Measurements from ENCODE around the gene TPRN.
A peak's percentile ranks its signal among the peaks of the same experiment; 100 is the strongest.

Gene TPRN

DNA sequence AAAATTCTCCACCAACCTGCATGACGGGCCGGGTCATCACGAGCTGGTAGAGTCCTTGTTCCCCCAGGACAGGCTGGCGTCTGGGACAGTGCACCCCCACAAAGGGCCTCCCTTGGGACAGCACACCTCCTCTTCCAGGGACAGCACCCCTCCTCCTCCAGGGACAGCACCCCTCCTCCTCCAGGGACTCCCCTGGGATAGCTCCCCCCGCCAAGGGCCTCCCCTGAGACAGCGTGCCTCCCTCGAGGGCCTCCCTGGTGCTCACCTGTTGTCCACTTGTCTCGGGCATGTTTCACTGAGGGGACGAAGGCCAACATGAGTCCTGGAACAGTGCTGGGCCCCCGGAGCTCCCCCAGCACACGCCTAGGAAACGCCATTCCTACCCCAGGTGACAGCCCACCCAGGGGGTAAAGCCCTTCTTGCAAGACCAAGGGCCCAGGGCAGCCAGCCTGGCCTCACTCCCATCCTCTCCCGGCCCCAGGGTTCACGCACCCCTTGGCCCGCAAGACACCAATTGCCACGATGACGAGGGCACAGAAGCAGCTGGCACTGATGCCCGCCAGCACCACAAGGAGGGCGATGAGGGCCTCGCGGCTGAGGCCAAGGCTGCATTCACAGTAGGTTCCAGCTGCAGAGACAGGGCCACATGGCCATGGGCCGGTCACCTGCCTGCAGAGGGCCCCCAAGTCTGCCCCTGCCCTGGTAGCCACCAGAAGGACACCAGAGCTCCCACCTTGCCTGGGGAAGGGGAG, 29.2 kb downstream of the TPRN start:
- no peaks in the 10 kb centered on the region for H3K36me3 ChIP-seq
- H3K4me3 ChIP-seq (ENCODE audit: low read depth, low read length) = no peak overlapping the region
- TF ChIP-seq, protein P1, sequence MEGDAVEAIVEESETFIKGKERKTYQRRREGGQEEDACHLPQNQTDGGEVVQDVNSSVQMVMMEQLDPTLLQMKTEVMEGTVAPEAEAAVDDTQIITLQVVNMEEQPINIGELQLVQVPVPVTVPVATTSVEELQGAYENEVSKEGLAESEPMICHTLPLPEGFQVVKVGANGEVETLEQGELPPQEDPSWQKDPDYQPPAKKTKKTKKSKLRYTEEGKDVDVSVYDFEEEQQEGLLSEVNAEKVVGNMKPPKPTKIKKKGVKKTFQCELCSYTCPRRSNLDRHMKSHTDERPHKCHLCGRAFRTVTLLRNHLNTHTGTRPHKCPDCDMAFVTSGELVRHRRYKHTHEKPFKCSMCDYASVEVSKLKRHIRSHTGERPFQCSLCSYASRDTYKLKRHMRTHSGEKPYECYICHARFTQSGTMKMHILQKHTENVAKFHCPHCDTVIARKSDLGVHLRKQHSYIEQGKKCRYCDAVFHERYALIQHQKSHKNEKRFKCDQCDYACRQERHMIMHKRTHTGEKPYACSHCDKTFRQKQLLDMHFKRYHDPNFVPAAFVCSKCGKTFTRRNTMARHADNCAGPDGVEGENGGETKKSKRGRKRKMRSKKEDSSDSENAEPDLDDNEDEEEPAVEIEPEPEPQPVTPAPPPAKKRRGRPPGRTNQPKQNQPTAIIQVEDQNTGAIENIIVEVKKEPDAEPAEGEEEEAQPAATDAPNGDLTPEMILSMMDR (IDR thresholded peaks at IDR 0.05; ENCODE audit: low read depth, low read length) = no peak
- no peak for DNase-seq
- H3K27me3 ChIP-seq = peaks cover 48% of the 10 kb centered on the region
- H3K9me3 ChIP-seq = no peaks in the 10 kb centered on the region
- peaks cover 6% of the 10 kb centered on the region for H3K4me1 ChIP-seq

- H3K4me3 ChIP-seq (ENCODE audit: low read depth, low read length) = no peak overlapping the region
Measured at GRCh38 chr9:137170486-137171148, 29.9 kb downstream of the TPRN start.

GRCh38 chr9:137169896-137170358, 30.6 kb downstream of the TPRN start, which contains the start of gene LRRC26:
LRRC26 (minus strand) TSS chr9:137170051; CDS start chr9:137169943, 108 bp downstream.
- TF ChIP-seq, protein P1 (IDR thresholded peaks at IDR 0.05; ENCODE audit: low read depth, low read length) = no peak
- H3K4me3 ChIP-seq (ENCODE audit: low read depth, low read length) = peak within 1 kb of the TSS; percentile 44
- DNase-seq = no peak
- peaks cover 58% of the 10 kb centered on the region for H3K27me3 ChIP-seq
- H3K36me3 ChIP-seq = no peaks in the 10 kb centered on the region
- H3K4me1 ChIP-seq = peaks cover 6% of the 10 kb centered on the region
- H3K9me3 ChIP-seq = no peaks in the 10 kb centered on the region

More at GRCh38 chr9:137170486-137171148, 29.9 kb downstream of the TPRN start:
- H3K27me3 ChIP-seq = peaks cover 55% of the 10 kb centered on the region
- H3K9me3 ChIP-seq = no peaks in the 10 kb centered on the region
- H3K4me1 ChIP-seq = peaks cover 6% of the 10 kb centered on the region
- TF ChIP-seq, protein P1 (IDR thresholded peaks at IDR 0.05; ENCODE audit: low read depth, low read length) = no peak
- no peak for DNase-seq
- H3K36me3 ChIP-seq = no peaks in the 10 kb centered on the region

DNA sequence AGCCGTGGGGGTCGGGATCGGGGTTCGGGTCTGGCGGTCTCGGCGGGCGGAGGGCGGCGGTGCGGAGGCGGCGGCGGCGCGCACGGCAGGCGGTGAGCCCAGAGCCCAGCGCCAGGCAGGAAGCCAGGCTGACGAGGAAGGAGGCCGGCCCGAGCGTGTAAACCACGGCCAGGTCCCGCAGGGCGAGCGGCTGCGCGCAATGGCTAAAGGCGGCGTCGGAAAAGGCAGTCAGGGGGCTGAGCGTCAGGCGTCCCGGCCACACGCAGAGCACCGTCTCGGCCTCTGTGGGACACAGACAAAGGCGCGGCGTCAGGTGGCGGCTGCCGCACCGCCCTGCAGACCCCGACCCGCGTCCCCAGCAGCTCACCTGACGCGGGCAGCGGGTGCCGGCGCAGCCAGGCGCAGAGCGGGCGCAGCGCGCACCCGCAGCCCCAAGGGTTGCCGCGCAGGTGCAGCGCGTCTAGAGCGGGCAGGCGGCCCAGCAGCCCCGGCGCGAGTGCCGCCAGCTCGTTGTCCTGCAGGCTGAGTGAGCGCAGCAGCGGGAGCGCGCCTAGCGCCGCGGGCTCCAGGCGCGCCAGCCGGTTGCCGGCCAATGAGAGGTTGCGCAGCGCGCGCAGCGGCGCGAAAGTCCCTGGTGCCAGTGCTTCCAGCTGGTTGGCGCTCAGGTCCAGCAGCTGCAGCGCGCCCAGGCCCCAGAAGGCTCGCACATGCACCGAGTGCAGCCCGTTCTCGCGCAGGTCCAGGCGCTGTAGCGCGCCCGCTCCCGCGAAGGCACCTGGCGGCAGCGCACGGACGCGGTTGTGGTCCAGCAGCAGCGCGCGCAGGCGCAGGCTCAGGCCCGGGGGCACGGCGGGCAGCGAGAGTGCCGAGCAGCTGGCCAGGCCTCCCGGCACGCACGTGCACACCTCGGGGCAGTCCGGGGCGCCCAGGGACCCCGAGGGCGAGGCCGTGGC, 31.4 kb downstream of the TPRN start:
- TF ChIP-seq, protein P1 (IDR thresholded peaks at IDR 0.05; ENCODE audit: low read depth, low read length) = no peak
- peaks cover 6% of the 10 kb centered on the region for H3K4me1 ChIP-seq
- peaks cover 63% of the 10 kb centered on the region for H3K27me3 ChIP-seq
- peak; percentile 80 for DNase-seq
- peak overlapping the region; percentile 44 for H3K4me3 ChIP-seq (ENCODE audit: low read depth, low read length)
- H3K9me3 ChIP-seq = no peaks in the 10 kb centered on the region
- no peaks in the 10 kb centered on the region for H3K36me3 ChIP-seq

GRCh38 chr9:137168573-137168903, 32.0 kb downstream of the TPRN start:
- no peak for DNase-seq
- TF ChIP-seq, protein P1 (IDR thresholded peaks at IDR 0.05; ENCODE audit: low read depth, low read length) = no peak
- peaks cover 63% of the 10 kb centered on the region for H3K27me3 ChIP-seq
- peak overlapping the region; percentile 24; the same call in 1 of the 2 replicates for H3K4me3 ChIP-seq (ENCODE audit: low read depth, low read length)
- H3K4me1 ChIP-seq = peaks cover 4% of the 10 kb centered on the region
- no peaks in the 10 kb centered on the region for H3K36me3 ChIP-seq
- no peaks in the 10 kb centered on the region for H3K9me3 ChIP-seq

All from BE2C (cell line).